H9 (cell line): ENCODE results near the gene LIPC. TPM values are rescaled to one million over a fixed set of nuclear protein-coding genes. Genes with fewer than 3 reads are reported as not detected.

Experiments
- DNase-seq: peaks from one replicate; pipeline ENCODE4 v3.0.0-alpha.2; 2017
- H2AFZ ChIP-seq: one replicate; pipeline ENCODE4 v1.6.1; 2013; ENCODE audit warnings: mild to moderate bottlenecking, low read length, control low read depth, moderate library complexity
- H2AK5ac ChIP-seq: 2 replicates; pipeline ENCODE4 v1.6.1; 2013; ENCODE audit warnings: low read length, control low read depth, mixed read lengths; ENCODE audit not compliant: insufficient read length
- H2BK120ac ChIP-seq: one replicate; pipeline ENCODE4 v1.6.1; 2013; ENCODE audit warnings: low read depth, mild to moderate bottlenecking, low read length, control low read depth, inconsistent platforms; ENCODE audit not compliant: poor library complexity, severe bottlenecking
- H2BK12ac ChIP-seq: 2 replicates; pipeline ENCODE4 v1.6.1; 2013; ENCODE audit warnings: low read length, control low read depth, mixed read lengths, low read depth; ENCODE audit not compliant: insufficient read length
- H2BK15ac ChIP-seq: 2 replicates; pipeline ENCODE4 v1.6.1; 2013; ENCODE audit warnings: low read depth, low read length, control low read depth
- H2BK20ac ChIP-seq: one replicate; pipeline ENCODE4 v1.6.1; 2013; ENCODE audit warnings: low read depth, mild to moderate bottlenecking, low read length, control low read depth, inconsistent platforms; ENCODE audit not compliant: poor library complexity, severe bottlenecking
- H2BK5ac ChIP-seq: 2 replicates; pipeline ENCODE4 v1.6.1; 2013; ENCODE audit warnings: low read length, control low read depth, mixed read lengths; ENCODE audit not compliant: insufficient read length
- H3K14ac ChIP-seq: 2 replicates; pipeline ENCODE4 v1.6.1; 2013; ENCODE audit warnings: low read length, control low read depth; ENCODE audit not compliant: insufficient read depth
- H3K18ac ChIP-seq: 2 replicates; pipeline ENCODE4 v1.6.1; 2013; ENCODE audit warnings: low read depth, mild to moderate bottlenecking, mixed read lengths, low read length, control low read depth; ENCODE audit not compliant: insufficient read length
- H3K23ac ChIP-seq: 2 replicates; pipeline ENCODE4 v1.6.1; 2013; ENCODE audit warnings: low read length, control low read depth, mixed read lengths, low read depth; ENCODE audit not compliant: insufficient read length
- H3K23me2 ChIP-seq: 2 replicates; pipeline ENCODE4 v1.6.1; 2013; ENCODE audit warnings: low read depth, mild to moderate bottlenecking, mixed read lengths, low read length, control low read depth; ENCODE audit not compliant: insufficient read length, poor library complexity, severe bottlenecking
- H3K27ac ChIP-seq: 2 replicates; pipeline ENCODE4 v1.5.1; 2013; ENCODE audit warnings: low read length, control low read depth, mixed read lengths, low read depth; ENCODE audit not compliant: insufficient read length
- H3K27me3 ChIP-seq: 2 replicates; pipeline ENCODE4 v1.6.1; 2013; ENCODE audit warnings: low read length, control low read depth, inconsistent platforms; ENCODE audit not compliant: insufficient read depth
- H3K4ac ChIP-seq: 2 replicates; pipeline ENCODE4 v1.6.1; 2013; ENCODE audit warnings: low read depth, mild to moderate bottlenecking, control low read depth, inconsistent platforms, low read length, moderate library complexity
- H3K4me1 ChIP-seq: 2 replicates; pipeline ENCODE4 v1.6.1; 2013; ENCODE audit warnings: low read length, control low read depth, inconsistent platforms; ENCODE audit not compliant: insufficient read depth
- H3K4me2 ChIP-seq: 2 replicates; pipeline ENCODE4 v1.6.1; 2013; ENCODE audit warnings: low read length, control low read depth, mixed read lengths; ENCODE audit not compliant: insufficient read length, insufficient read depth
- H3K56ac ChIP-seq: 2 replicates; pipeline ENCODE4 v1.6.1; 2013; ENCODE audit warnings: low read depth, mild to moderate bottlenecking, mixed read lengths, low read length, control low read depth; ENCODE audit not compliant: insufficient read length
- H3K79me1 ChIP-seq: 2 replicates; pipeline ENCODE4 v1.6.1; 2013; ENCODE audit warnings: low read depth, mild to moderate bottlenecking, moderate library complexity, low read length, control low read depth, inconsistent platforms; ENCODE audit not compliant: insufficient read depth, poor library complexity, severe bottlenecking
- H3K79me2 ChIP-seq: 2 replicates; pipeline ENCODE4 v1.6.1; 2013; ENCODE audit warnings: low read length, control low read depth, inconsistent platforms; ENCODE audit not compliant: insufficient read depth
- H3K9ac ChIP-seq: 2 replicates; pipeline ENCODE4 v1.6.1; 2013; ENCODE audit warnings: low read length, control low read depth, mixed read lengths; ENCODE audit not compliant: insufficient read length; ENCODE audit errors: extremely low read depth
- H3K9me3 ChIP-seq: one replicate; pipeline ENCODE4 v1.6.1; 2013; ENCODE audit warnings: low read depth, low read length, inconsistent platforms; ENCODE audit not compliant: control insufficient read depth
- H3T11ph ChIP-seq: one replicate; pipeline ENCODE4 v1.6.1; 2013; ENCODE audit warnings: mild to moderate bottlenecking, low read length, control low read depth, inconsistent platforms
- H4K20me1 ChIP-seq: one replicate; pipeline ENCODE4 v1.6.1; 2013; ENCODE audit not compliant: control insufficient read depth, insufficient read length, insufficient read depth
- H4K5ac ChIP-seq: 2 replicates; pipeline ENCODE4 v1.6.1; 2013; ENCODE audit warnings: low read depth, mild to moderate bottlenecking, mixed read lengths, low read length, control low read depth; ENCODE audit not compliant: insufficient read length
- H4K8ac ChIP-seq: replicated peaks from 2 replicates; pipeline ENCODE4 v1.6.1; 2013; ENCODE audit warnings: low read length, control low read depth, mixed read lengths, low read depth; ENCODE audit not compliant: insufficient read length
- H4K91ac ChIP-seq: 2 replicates; pipeline ENCODE4 v1.6.1; 2013; ENCODE audit warnings: low read depth, mild to moderate bottlenecking, moderate library complexity, mixed read lengths, low read length, control low read depth; ENCODE audit not compliant: insufficient read length
- H3K27ac Mint-ChIP-seq, 3 experiments: 2 replicates in 2 of 3; 3 replicates in 1 of 3; pipeline ENCODE4 v1.8.0; 2020 to 2021; ENCODE audit warnings: mixed read lengths in 3 of 3, mild to moderate bottlenecking in 1 of 3, moderate library complexity in 1 of 3
- H3K27me3 Mint-ChIP-seq: 2 replicates; pipeline ENCODE4 v1.8.0; 2021; ENCODE audit warnings: low read depth, mild to moderate bottlenecking, moderate library complexity, mixed read lengths
- H3K36me3 Mint-ChIP-seq, 3 experiments: 2 replicates in 2 of 3; 3 replicates in 1 of 3; pipeline ENCODE4 v1.8.0; 2020 to 2021; ENCODE audit warnings: low read depth in 3 of 3, mixed read lengths in 3 of 3; ENCODE audit not compliant: insufficient read depth in 1 of 3
- H3K4me1 Mint-ChIP-seq, 2 experiments: 2 replicates each; pipeline ENCODE4 v1.8.0; 2020; ENCODE audit warnings: mixed read lengths in 2 of 2
- H3K4me3 Mint-ChIP-seq, 2 experiments: 2 replicates in 1 of 2; 3 replicates in 1 of 2; pipeline ENCODE4 v1.8.0; 2020 to 2021; ENCODE audit warnings: mild to moderate bottlenecking in 2 of 2, mixed read lengths in 2 of 2, moderate library complexity in 1 of 2
- H3K9me3 Mint-ChIP-seq, 2 experiments: 2 replicates in 1 of 2; 3 replicates in 1 of 2; pipeline ENCODE4 v1.8.0; 2020; ENCODE audit warnings: mild to moderate bottlenecking in 2 of 2, mixed read lengths in 2 of 2, moderate library complexity in 1 of 2
- CTCF ChIP-seq: fragments of 200-600 bp; sonication (generic); conservative IDR thresholded peaks from 3 replicates; pipeline ENCODE4 v1.8.0; 2021; ENCODE audit warnings: antibody characterized with exemption, mild to moderate bottlenecking
- WGBS: extraction: QIAGEN DNeasy Blood & Tissue Kit; methylation state at CpG from one replicate; pipeline ENCODE4 v1.1.7; 2013; ENCODE audit warnings: missing lambda C conversion rate, low lambda C conversion rate, mixed read lengths; ENCODE audit not compliant: insufficient read length; ENCODE audit errors: extremely low coverage; 5-methylcytosine and 5-hydroxymethylcytosine counted together
- total RNA-seq: library from RNA; stranded (reverse); gene quantifications from 2 replicates; pipeline ENCODE4 v1.2.1, GENCODE V29; 2021

Gene LIPC
- total RNA-seq, 1 experiment from 2014 or later = not detected

- H3K4me2 ChIP-seq = no peak overlapping the region
- H4K20me1 ChIP-seq = no peaks in the 10 kb centered on the region
- no peak overlapping the region for H3K27ac ChIP-seq
- H3K4ac ChIP-seq = no peak overlapping the region
- H3K9ac ChIP-seq = no peak overlapping the region
- no peak overlapping the region for H2BK12ac ChIP-seq
- H3K79me2 ChIP-seq = no peaks in the 10 kb centered on the region
- no peak overlapping the region for H4K8ac ChIP-seq
- DNase-seq = no peak
- no peak overlapping the region for H2BK5ac ChIP-seq
- H3K27me3 ChIP-seq = no peaks in the 10 kb centered on the region
- H3K23me2 ChIP-seq = no peaks in the 10 kb centered on the region
- H3K56ac ChIP-seq = no peak overlapping the region
- no peak overlapping the region for H4K91ac ChIP-seq
- Mint-ChIP-seq H3K27me3 (peaks cover 3% of the 10 kb centered on the region), H3K36me3 (no peaks in the 10 kb centered on the region), H3K4me1 (peaks cover 0 to 5% of the 10 kb centered on the region in 2 experiments; a peak in 1 of 4 replicates), H3K27ac (no peak overlapping the region), H3K9me3 (no peaks in the 10 kb centered on the region; a peak in 1 of 5 replicates), H3K4me3 (no peak overlapping the region)
- no peak overlapping the region for H2AK5ac ChIP-seq
- no peak overlapping the region for H3K23ac ChIP-seq
- H3K79me1 ChIP-seq = no peaks in the 10 kb centered on the region
- no peak overlapping the region for H3K18ac ChIP-seq
- no peak overlapping the region for H4K5ac ChIP-seq
- no peak overlapping the region for H2AFZ ChIP-seq
- no peak overlapping the region for H2BK120ac ChIP-seq
- H3K14ac ChIP-seq = no peak overlapping the region; the same call in 1 of the 2 replicates
- H2BK15ac ChIP-seq = no peak overlapping the region
- H2BK20ac ChIP-seq = no peak overlapping the region
- no peak overlapping the region for H3T11ph ChIP-seq
- TF ChIP-seq CTCF = no peak
- no peaks in the 10 kb centered on the region for H3K4me1 ChIP-seq
- no CpG with 5 or more reads among the region's 7 CpGs for WGBS
- no peaks in the 10 kb centered on the region for H3K9me3 ChIP-seq
Measured at GRCh38 chr15:58505581-58505980, 73.8 kb downstream of the LIPC start.
